ENCODE measurements around the gene ELAPOR1. TPM values are rescaled to one million over a fixed set of nuclear protein-coding genes. Genes with fewer than 3 reads are reported as not detected.

Gene ELAPOR1
- total and polyA plus RNA-seq, 2 of the 4 experiments (the other 2 are of a cell fraction), result 0.54 to 1.6 TPM

- WGBS, 2 experiments (ENCODE audit: extremely low coverage in 2 of 2, insufficient read length in 1 of 2), result 70% methylated on average over 2 of the region's 3 CpGs; no CpG with 5 or more reads in 1 of the 2 experiments
These were observed 24.4 kb downstream of the ELAPOR1 start for GRCh38 chr1:109138358-109138757.

More at GRCh38 chr1:109138358-109138757, 24.4 kb downstream of the ELAPOR1 start:
- H3K36me3 ChIP-seq (ENCODE audit: control insufficient read depth, insufficient read depth, low read length), result no peaks in the 10 kb centered on the region
- no peak overlapping the region for H2BK5ac ChIP-seq (ENCODE audit: low read depth, low read length, poor library complexity, severe bottlenecking)
- in situ Hi-C loops (cut with MboI; ENCODE audit: low sequenced_read_pairs) (no loop called here), dilution Hi-C loops (cut with HindIII; ENCODE audit: low sequenced_read_pairs, unreplicated experiment) (no loop called here), intact Hi-C loops (cut with micrococcal nuclease) (no loop called here)
- POLR2A ChIA-PET (ENCODE audit: unreplicated experiment), result no interaction called here
- no peak overlapping the region for H2BK20ac ChIP-seq (ENCODE audit: low read depth, low read length)
- no peak overlapping the region for H3K9ac ChIP-seq (ENCODE audit: low read depth, low read length)
- no peak overlapping the region for H3K27ac ChIP-seq (ENCODE audit: insufficient read depth, low read length)
- no peak overlapping the region for H4K91ac ChIP-seq (ENCODE audit: insufficient read depth, low read depth, low read length)
- no peak overlapping the region for H3K23ac ChIP-seq (ENCODE audit: low read depth, low read length)
- no TSS peak for BruUV-seq (replicated peaks)
- H3K27me3 ChIP-seq (ENCODE audit: control insufficient read depth, insufficient read depth, low read length), result no peaks in the 10 kb centered on the region
- CTCF ChIA-PET, result interaction anchor here (0.6 kb wide), 1 partner anchor 62 kb away, joined by 3 read pairs; no protein-coding TSS in a partner anchor
- no peaks in the 10 kb centered on the region for H3K79me1 ChIP-seq (ENCODE audit: low read depth in 1 of 2, low read length in 2 of 2)
- H3K14ac ChIP-seq (replicated peaks; ENCODE audit: low read depth, low read length), result no peak overlapping the region
- H3K9me3 ChIP-seq (ENCODE audit: control insufficient read depth, insufficient read depth, low read length), result no peaks in the 10 kb centered on the region
- no peak overlapping the region for H3K4ac ChIP-seq (ENCODE audit: low read depth, low read length)
- no peaks in the 10 kb centered on the region for H4K20me1 ChIP-seq (ENCODE audit: insufficient read depth, low read length)
- H2BK120ac ChIP-seq (ENCODE audit: low read depth, low read length), result no peak overlapping the region
- H2AK9ac ChIP-seq (replicated peaks; ENCODE audit: low read depth, low read length, poor library complexity), result no peak overlapping the region
- TF ChIP-seq ELK1 (IDR thresholded peaks at IDR 0.05; ENCODE audit: borderline replicate concordance, low read depth, low read length) (no peak), MAFK (IDR thresholded peaks at IDR 0.05; ENCODE audit: low read depth, low read length) (no peak), RFX5 (IDR thresholded peaks at IDR 0.05; ENCODE audit: low read depth, low read length) (no peak), MAZ (IDR thresholded peaks at IDR 0.05; ENCODE audit: borderline replicate concordance, low read depth, low read length) (no peak), NFE2L2 (IDR thresholded peaks at IDR 0.05; ENCODE audit: low read depth, low read length) (no peak), CHD1 (IDR thresholded peaks at IDR 0.05; ENCODE audit: low read depth, low read length) (no peak), MXI1 (IDR thresholded peaks at IDR 0.05; ENCODE audit: borderline replicate concordance, low read depth, low read length) (no peak)
- no peak overlapping the region for H3K18ac ChIP-seq (ENCODE audit: low read depth, low read length)
- no peak overlapping the region for H3K56ac ChIP-seq (ENCODE audit: extremely low read depth, insufficient read depth, low read length)
- ATAC-seq (ENCODE audit: low read depth), result no peak
- no peak overlapping the region for H2BK15ac ChIP-seq (ENCODE audit: low read depth, low read length)
- H4K8ac ChIP-seq (ENCODE audit: low read depth in 2 of 2, low read length in 2 of 2), result no peak overlapping the region
- peak overlapping the region; percentile 13 for H2AFZ ChIP-seq (replicated peaks; ENCODE audit: low read length, poor library complexity)
- no peaks in the 10 kb centered on the region for H3K4me1 ChIP-seq (ENCODE audit: control insufficient read depth, insufficient read depth, low read length)
- no peak overlapping the region for H4K5ac ChIP-seq (ENCODE audit: low read depth, low read length)
- H3K9me1 ChIP-seq (ENCODE audit: insufficient read depth, low read length), result no peaks in the 10 kb centered on the region
- H2AK5ac ChIP-seq (ENCODE audit: low read depth, low read length), result no peak overlapping the region
- no peak for DNase-seq
- H3K4me3 ChIP-seq (ENCODE audit: insufficient read depth, low read depth, low read length), result no peak overlapping the region
- no peak overlapping the region for H3K4me2 ChIP-seq (ENCODE audit: low read depth, low read length)

Data from IMR-90 (cell line).